HG02678 (cell line): ENCODE results near the gene AQP5.
"Not testable (repeated sequence)": the region's sequence is repeated elsewhere in the genome, so short reads cannot be mapped to it uniquely, and the experiment has no call there.

Experiments
- ATAC-seq: cut with Tn5 transposase; IDR thresholded peaks from one replicate; pipeline ENCODE4 v1.9.1; 2021; ENCODE audit warnings: mild to moderate bottlenecking, moderate library complexity; ENCODE audit not compliant: unreplicated experiment

Gene AQP5

GRCh38 chr12:49979016-49979586, 17.4 kb downstream of the AQP5 start:
- ATAC-seq, result no peak

GRCh38 chr12:49979791-49980190, 18.1 kb downstream of the AQP5 start:
- no peak for ATAC-seq

- ATAC-seq, result no peak
These were observed 19.1 kb downstream of the AQP5 start for GRCh38 chr12:49980501-49981349.

- no peak for ATAC-seq
These were observed 20.8 kb downstream of the AQP5 start for GRCh38 chr12:49982246-49983087.

- ATAC-seq, result no peak
These were observed 22.2 kb downstream of the AQP5 start for GRCh38 chr12:49983892-49984291.

- ATAC-seq, result no peak
These were observed 23.0 kb downstream of the AQP5 start for GRCh38 chr12:49984476-49985359.

- ATAC-seq, result no peak
These were observed 24.3 kb downstream of the AQP5 start for GRCh38 chr12:49985981-49986380.

- not testable (repeated sequence) for ATAC-seq
These were observed 24.8 kb downstream of the AQP5 start for GRCh38 chr12:49986476-49986875.

- no peak for ATAC-seq
These were observed 26.1 kb downstream of the AQP5 start for GRCh38 chr12:49987625-49988303.

- not testable (repeated sequence) for ATAC-seq
These were observed 27.7 kb downstream of the AQP5 start for GRCh38 chr12:49989400-49989799.

GRCh38 chr12:49990273-49990672, 28.6 kb downstream of the AQP5 start:
- ATAC-seq, result no peak

GRCh38 chr12:49998453-49998852, 36.8 kb downstream of the AQP5 start:
- no peak for ATAC-seq

GRCh38 chr12:50003595-50003994, 41.9 kb downstream of the AQP5 start:
- no peak for ATAC-seq

- ATAC-seq, result no peak
These were observed 43.0 kb downstream of the AQP5 start for GRCh38 chr12:50004696-50005095.

- ATAC-seq, result no peak
These were observed 43.5 kb downstream of the AQP5 start for GRCh38 chr12:50005175-50005574.

GRCh38 chr12:50006280-50006679, 44.6 kb downstream of the AQP5 start:
- ATAC-seq, result no peak

- ATAC-seq, result no peak
These were observed 45.2 kb downstream of the AQP5 start for GRCh38 chr12:50006754-50007442.

GRCh38 chr12:50013361-50014147, 51.9 kb downstream of the AQP5 start:
- no peak for ATAC-seq

GRCh38 chr12:50014342-50014741, 52.7 kb downstream of the AQP5 start:
- no peak for ATAC-seq
